CD4-positive, alpha-beta T cell treated with Interferon alpha-2 for 1 hour (primary cell): ENCODE measurements around the gene CENPP.

ENCODE experiments used
- DNase-seq, 2 donors: peaks; one replicate each; pipeline ENCODE4 v3.0.0-alpha.2; 2020 to 2022

CENPP gene

DNA sequence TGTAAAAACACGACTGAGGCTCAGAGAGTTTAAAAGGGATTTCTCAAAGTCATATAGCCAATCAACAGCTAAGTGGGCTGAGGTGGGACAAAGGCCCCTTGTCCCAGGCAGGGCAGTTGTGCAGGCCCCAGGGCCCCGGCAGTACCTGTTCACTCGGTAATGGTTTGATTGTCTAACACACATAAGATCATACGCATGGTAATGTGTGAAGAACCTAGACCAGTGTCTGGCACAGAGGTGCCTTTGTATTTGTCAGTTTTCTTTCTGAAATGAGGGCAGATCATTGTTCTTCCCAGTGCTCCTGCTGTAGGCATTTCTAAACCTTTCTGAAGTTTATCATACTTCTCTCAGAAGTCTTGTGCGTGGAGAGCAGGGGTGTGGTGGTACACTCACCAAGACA is 277.3 kb downstream of the CENPP start:
- DNase-seq = no peak

DNA sequence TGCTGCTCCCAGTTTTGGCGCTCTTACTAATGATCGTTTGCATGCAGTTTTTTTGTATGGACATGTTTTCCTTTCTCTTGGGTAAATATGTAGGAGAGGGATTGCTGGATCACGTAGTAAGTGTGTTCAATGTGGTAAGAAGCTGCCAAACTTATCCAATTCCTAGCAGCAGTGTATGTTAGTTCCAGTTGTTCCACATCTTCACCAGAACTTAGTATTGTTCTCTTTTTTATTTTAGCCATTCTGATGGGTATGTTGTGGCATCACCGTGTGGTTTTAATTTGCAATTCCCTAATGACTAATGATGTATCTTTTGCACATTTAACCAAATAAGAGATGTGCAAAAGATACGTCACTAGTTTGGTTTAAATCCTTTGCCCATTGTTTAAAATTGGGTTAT is 278.2 kb downstream of the CENPP start:
- DNase-seq = no peak

GRCh38 chr9:92605224-92605623 is 279.5 kb downstream of the CENPP start:
- no peak for DNase-seq

GRCh38 chr9:92607088-92607487 is 281.3 kb downstream of the CENPP start:
- DNase-seq = no peak

DNA sequence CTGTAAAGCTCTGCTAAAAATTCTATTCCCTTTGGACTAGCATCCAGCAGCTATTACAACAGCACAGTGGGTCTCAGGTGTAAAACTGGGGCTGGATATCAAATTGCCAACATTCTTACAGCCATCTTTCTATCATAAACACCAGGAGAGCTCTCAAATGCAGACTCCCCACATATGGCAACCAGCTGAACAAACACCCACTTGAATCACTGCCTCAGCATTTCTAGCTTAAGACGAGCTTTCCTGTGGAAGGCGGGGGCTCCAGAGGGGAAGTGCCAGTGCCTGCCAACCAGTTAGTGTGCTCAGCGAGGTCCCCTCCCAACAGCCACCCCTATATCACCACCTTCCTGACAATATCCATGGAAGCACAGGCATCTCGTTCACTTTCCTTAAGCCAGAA is 282.0 kb downstream of the CENPP start:
- no peak for DNase-seq

GRCh38 chr9:92608241-92608908 is 282.6 kb downstream of the CENPP start:
- DNase-seq = no peak

- DNase-seq = no peak
Observed at GRCh38 chr9:92608909-92609445, 283.2 kb downstream of the CENPP start.

GRCh38 chr9:92610470-92611420 is 285.0 kb downstream of the CENPP start:
- no peak for DNase-seq

GRCh38 chr9:92611621-92612285 is 286.0 kb downstream of the CENPP start:
- DNase-seq = no peak

GRCh38 chr9:92612292-92612691 is 286.5 kb downstream of the CENPP start:
- DNase-seq = no peak

- DNase-seq = no peak
Observed at GRCh38 chr9:92612816-92613215, 287.1 kb downstream of the CENPP start.

- no peak for DNase-seq
Observed at GRCh38 chr9:92613268-92614122, 287.7 kb downstream of the CENPP start.

- no peak for DNase-seq
Observed at GRCh38 chr9:92614123-92614510, 288.4 kb downstream of the CENPP start.

DNA sequence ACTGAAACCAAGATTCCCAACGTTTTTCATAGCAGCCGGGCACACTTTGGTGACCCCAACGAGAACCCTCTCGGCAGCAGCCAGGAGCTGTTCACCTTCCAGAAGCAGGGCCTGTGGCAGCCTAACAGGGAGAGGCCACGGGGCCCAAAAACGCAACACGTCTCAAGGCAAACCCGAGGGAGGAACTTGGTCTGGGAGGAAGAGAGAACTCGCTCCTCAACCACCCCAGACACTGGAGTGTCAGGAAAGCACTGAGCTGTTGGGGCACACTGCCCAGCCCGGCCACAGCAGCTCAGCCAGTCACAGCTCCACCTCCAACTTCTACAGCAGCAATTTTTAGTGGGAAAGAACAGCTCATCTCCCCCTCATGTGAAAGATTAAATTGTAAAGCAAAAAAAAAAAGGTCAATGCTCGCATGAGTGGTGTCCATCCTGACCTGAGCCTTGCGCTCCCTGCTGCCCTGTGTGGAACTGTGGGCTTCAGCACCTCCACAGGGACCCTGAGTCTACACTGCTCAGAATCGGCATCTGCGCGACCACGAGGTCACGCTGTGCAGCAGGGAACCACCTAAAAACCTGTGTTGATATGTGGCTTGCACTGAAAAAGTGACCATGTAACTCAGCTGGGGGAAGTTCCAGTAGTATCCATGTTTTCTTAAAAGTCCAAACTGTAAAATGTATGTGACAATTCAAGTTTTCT is 289.2 kb downstream of the CENPP start:
- DNase-seq = no peak

DNA sequence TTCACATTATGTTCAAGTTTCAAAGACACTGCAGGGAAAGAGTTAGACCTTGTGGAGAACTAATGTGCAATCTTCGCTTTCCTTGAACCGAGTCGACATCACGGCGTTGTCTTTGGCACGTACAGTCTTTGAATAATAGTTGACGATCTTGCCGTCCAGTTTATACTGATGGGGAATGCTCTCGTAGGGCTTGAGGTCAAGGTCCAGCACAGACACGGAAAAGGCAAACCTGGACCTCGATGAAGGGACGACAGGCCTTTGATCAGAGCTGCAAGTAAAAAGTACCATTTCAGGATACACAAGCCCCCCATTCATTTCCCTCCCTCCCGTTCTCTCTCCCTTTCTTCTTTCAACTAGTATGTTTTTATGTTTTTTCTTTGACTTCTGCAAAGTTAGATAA is 290.0 kb downstream of the CENPP start:
- no peak for DNase-seq

GRCh38 chr9:92616199-92616641 is 290.5 kb downstream of the CENPP start:
- DNase-seq = no peak

GRCh38 chr9:92616655-92617111 is 290.9 kb downstream of the CENPP start:
- no peak for DNase-seq

DNA sequence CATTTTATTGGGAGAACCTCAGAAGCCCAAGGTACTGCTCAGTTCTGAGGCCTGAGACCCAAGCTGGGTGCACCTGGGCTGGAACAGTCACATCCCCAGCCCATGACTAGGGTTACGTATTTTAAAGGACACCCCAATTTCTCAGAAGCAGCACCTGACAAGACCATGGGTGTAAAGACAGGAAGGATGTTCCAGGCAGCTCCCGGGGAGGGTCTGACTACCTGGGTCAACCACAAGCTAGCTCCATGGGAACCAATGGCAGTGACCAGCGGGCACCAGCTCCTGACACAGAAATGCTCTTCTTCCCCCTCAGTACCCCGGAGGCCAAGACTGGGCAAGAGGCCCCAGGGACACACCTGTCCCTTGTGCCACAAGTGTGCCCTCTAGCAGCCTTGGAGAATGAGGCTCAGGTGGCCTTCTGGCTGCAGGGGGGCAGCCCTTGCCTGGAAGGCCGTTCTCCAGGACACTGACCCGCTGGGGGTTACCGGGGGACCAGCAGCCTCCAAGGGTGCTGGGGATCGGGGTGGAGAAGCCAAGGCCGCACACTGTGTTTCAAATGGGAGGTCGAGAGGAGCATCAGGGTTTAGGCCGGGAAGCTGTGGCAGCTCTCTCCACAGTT is 291.6 kb downstream of the CENPP start:
- no peak for DNase-seq

DNA sequence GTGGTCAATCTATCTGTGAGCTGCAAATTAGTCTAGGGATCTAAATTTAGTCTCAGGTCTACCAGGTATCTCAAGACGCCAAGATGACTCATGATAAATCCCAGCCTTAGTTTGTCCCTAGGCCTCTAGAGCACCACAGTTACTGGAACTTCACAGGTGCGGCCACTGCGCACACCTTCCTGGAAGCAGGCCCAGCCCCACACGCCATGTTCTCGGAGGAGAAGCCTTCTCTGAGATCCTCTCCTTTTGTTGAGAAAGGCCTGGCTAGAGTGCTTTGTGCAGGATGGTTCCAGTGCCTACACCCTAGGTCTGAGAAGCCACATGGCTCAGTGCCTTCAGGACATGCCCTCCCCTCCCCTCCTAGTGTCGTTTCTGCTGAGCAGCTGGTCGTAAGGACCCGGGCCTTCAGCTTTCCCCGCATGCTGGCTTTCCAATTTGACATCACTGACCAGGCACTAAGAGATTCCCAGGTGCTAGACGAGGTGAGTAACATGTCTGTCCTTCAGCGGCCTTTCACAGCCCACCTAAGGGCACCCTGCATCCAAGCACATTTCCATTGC is 292.3 kb downstream of the CENPP start:
- DNase-seq = no peak

DNA sequence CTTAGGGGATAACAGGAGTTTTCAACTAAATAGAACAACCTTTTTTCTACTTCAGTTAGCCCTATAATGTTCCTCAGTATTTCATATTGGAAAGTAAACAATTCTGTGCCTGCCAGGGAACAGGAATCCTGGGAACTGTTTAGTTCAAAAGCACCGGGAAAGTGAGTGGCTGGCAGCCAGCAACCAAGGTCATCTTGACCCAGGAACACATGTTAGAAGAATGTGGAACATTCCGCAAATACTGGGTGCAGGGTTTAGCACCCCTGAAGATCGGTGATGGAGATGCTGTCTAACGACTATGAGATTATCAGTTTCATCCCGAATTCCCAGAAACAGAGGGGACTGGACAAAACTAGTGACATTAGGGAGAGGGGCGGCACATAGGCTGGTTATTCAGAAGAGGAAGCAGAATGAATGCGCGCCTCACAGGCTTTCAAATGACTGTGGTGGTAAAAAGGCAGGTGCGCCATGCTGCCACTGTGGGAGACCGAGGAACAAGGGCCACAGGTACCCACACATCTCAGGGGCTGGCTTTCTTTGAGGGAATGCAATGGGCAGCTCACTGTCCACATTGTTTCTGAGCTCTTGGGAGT is 293.0 kb downstream of the CENPP start:
- no peak for DNase-seq
